HepG2 (cell line): ENCODE results near the gene GPD1. TPM values are rescaled to one million over a fixed set of nuclear protein-coding genes. Genes with fewer than 3 reads are reported as not detected.
A peak's percentile ranks its signal among the peaks of the same experiment; 100 is the strongest.

Experiments used
- ARNT2 ChIP-seq: sonication (generic); formaldehyde crosslinking; IDR thresholded peaks from 2 replicates; pipeline ENCODE4 v1.8.0; 2022; ENCODE audit warnings: mild to moderate bottlenecking, low read depth, missing genetic modification reagents, moderate library complexity
- ASH2L ChIP-seq: fragments of 300-600, 200-600 bp; sonication (generic); IDR thresholded peaks from 2 replicates; pipeline ENCODE4 v1.7.0; 2017; ENCODE audit warnings: low read depth, mild to moderate bottlenecking, moderate library complexity, mixed read lengths, low read length; ENCODE audit not compliant: insufficient read length
- BHLHE40 ChIP-seq: IDR thresholded peaks from 2 replicates; pipeline ENCODE4 v1.6.1; 2011; ENCODE audit warnings: low read length, improper control_type of control experiment
- CCAR2 ChIP-seq: fragments of 200-400 bp; formaldehyde crosslinking; optimal IDR thresholded peaks from 2 replicates; pipeline ENCODE3; 2018; ENCODE audit warnings: low read depth, mild to moderate bottlenecking, low read length, moderate library complexity
- FOXM1 ChIP-seq: sonication (generic); formaldehyde crosslinking; IDR thresholded peaks from 2 replicates; pipeline ENCODE4 v1.5.0; 2020; ENCODE audit warnings: missing genetic modification reagents
- GABPA ChIP-seq, 2 experiments: IDR thresholded peaks; 2 replicates each; pipeline ENCODE4 v1.6.1; 2011 to 2016; ENCODE audit warnings: low read depth in 2 of 2, low read length in 1 of 2, missing biosample characterization in 1 of 2, missing genetic modification characterization in 1 of 2
- HES4 ChIP-seq: sonication (generic); formaldehyde crosslinking; IDR thresholded peaks from 2 replicates; pipeline ENCODE4 v1.9.0; 2021; ENCODE audit warnings: mild to moderate bottlenecking, missing genetic modification reagents, borderline replicate concordance
- KDM4B ChIP-seq: sonication (generic); formaldehyde crosslinking; IDR thresholded peaks from 2 replicates; pipeline ENCODE4 v1.4.0; 2020; ENCODE audit warnings: missing genetic modification reagents
- MATR3 ChIP-seq: sonication (generic); formaldehyde crosslinking; IDR thresholded peaks from 2 replicates; pipeline ENCODE4 v1.4.0; 2020; ENCODE audit warnings: missing genetic modification reagents
- NAIF1 ChIP-seq: sonication (generic); formaldehyde crosslinking; IDR thresholded peaks from 2 replicates; pipeline ENCODE4 v1.5.0; 2020; ENCODE audit warnings: mild to moderate bottlenecking, missing genetic modification reagents, borderline replicate concordance
- NFRKB ChIP-seq: fragments of 450-650 bp; IDR thresholded peaks from 2 replicates; pipeline ENCODE4 v1.6.1; 2017
- PAX8 ChIP-seq: sonication (generic); formaldehyde crosslinking; IDR thresholded peaks from 2 replicates; pipeline ENCODE4 v1.8.0; 2022; ENCODE audit warnings: mild to moderate bottlenecking, missing genetic modification reagents, borderline replicate concordance
- RBM39 ChIP-seq: fragments of 200-400 bp; formaldehyde crosslinking; IDR thresholded peaks from one replicate; pipeline ENCODE4 v1.6.1; 2018; ENCODE audit warnings: antibody characterized with exemption, mild to moderate bottlenecking, low read depth, low read length; ENCODE audit not compliant: poor library complexity, severe bottlenecking
- SAFB2 ChIP-seq: sonication (generic); formaldehyde crosslinking; IDR thresholded peaks from 2 replicates; pipeline ENCODE4 v1.5.1; 2020; ENCODE audit warnings: missing genetic modification reagents, low read depth, mild to moderate bottlenecking, borderline replicate concordance
- SMAD9 ChIP-seq: sonication (generic); formaldehyde crosslinking; IDR thresholded peaks from 2 replicates; pipeline ENCODE4 v1.5.1; 2020; ENCODE audit warnings: mild to moderate bottlenecking, missing genetic modification reagents
- SP4 ChIP-seq: sonication (generic); formaldehyde crosslinking; IDR thresholded peaks from 2 replicates; pipeline ENCODE4 v1.8.1; 2023; ENCODE audit warnings: mild to moderate bottlenecking, missing genetic modification reagents
- TAF15 ChIP-seq: fragments of 200-400 bp; formaldehyde crosslinking; IDR thresholded peaks from one replicate; pipeline ENCODE4 v1.6.1; 2018; ENCODE audit warnings: mild to moderate bottlenecking, low read depth, low read length; ENCODE audit not compliant: poor library complexity, severe bottlenecking
- TOPORS ChIP-seq: sonication (generic); formaldehyde crosslinking; IDR thresholded peaks from 2 replicates; pipeline ENCODE4 v1.8.0; 2023; ENCODE audit warnings: mild to moderate bottlenecking, missing genetic modification reagents
- ZC3H4 ChIP-seq: sonication (generic); formaldehyde crosslinking; IDR thresholded peaks from 2 replicates; pipeline ENCODE4 v1.4.0; 2020; ENCODE audit warnings: missing genetic modification reagents, borderline replicate concordance
- ZFP37 ChIP-seq: sonication (generic); formaldehyde crosslinking; IDR thresholded peaks from 2 replicates; pipeline ENCODE4 v1.4.0; 2020; ENCODE audit warnings: missing genetic modification reagents, borderline replicate concordance
- ZNF138 ChIP-seq: sonication (generic); formaldehyde crosslinking; IDR thresholded peaks from 2 replicates; pipeline ENCODE4 v1.5.0; 2020; ENCODE audit warnings: mild to moderate bottlenecking, low read depth, missing genetic modification reagents
- ZNF615 ChIP-seq: sonication (generic); formaldehyde crosslinking; IDR thresholded peaks from 2 replicates; pipeline ENCODE4 v1.5.0; 2020; ENCODE audit warnings: mild to moderate bottlenecking, missing genetic modification reagents, borderline replicate concordance
- ZNF781 ChIP-seq: sonication (generic); formaldehyde crosslinking; IDR thresholded peaks from 2 replicates; pipeline ENCODE4 v1.5.1; 2020; ENCODE audit warnings: borderline replicate concordance, mild to moderate bottlenecking, missing genetic modification reagents; ENCODE audit errors: not compliant biosample characterization
- polyA plus RNA-seq, 8 experiments: library from polyadenylated mRNA; depleted of rRNA in 3 of 8; stranded (reverse) in 7 of 8; unstranded in 1 of 8; fragments of >200 nt; fragmentation: Illumina TruSeq in 4 of 8; extraction: Trizol in 4 of 8; gene quantifications; 2 replicates each; pipeline versions ENCODE4 v1.2.1 to v1.2.3, GENCODE V29; 2011 to 2016; ENCODE audit warnings: low read depth in 4 of 8, missing spikeins in 1 of 8, mixed read lengths in 1 of 8; ENCODE audit not compliant: insufficient read depth in 1 of 8
- total RNA-seq, 5 experiments: library from RNA; depleted of rRNA; stranded (reverse); fragments of >200 nt; fragmentation: Illumina TruSeq; extraction: Trizol; gene quantifications; 2 replicates each; pipeline ENCODE4 v1.2.3, GENCODE V29; 2016; ENCODE audit warnings: low read depth in 1 of 5
- TF ChIP-seq, protein P1 (sequence below): sonication (generic); formaldehyde crosslinking; IDR thresholded peaks from 2 replicates; pipeline ENCODE4 v1.4.0; 2020; ENCODE audit warnings: mild to moderate bottlenecking, missing genetic modification reagents, borderline replicate concordance
- TF ChIP-seq, protein P2 (sequence below): sonication (generic); formaldehyde crosslinking; IDR thresholded peaks from 2 replicates; pipeline ENCODE4 v1.8.0; 2022; ENCODE audit warnings: mild to moderate bottlenecking, missing genetic modification reagents, borderline replicate concordance
- TF ChIP-seq, protein P3 (sequence below): sonication (generic); formaldehyde crosslinking; IDR thresholded peaks from 2 replicates; pipeline ENCODE4 v1.5.1; 2020; ENCODE audit warnings: missing genetic modification reagents, mild to moderate bottlenecking, borderline replicate concordance
- TF ChIP-seq, protein P4 (sequence below): sonication (generic); formaldehyde crosslinking; conservative IDR thresholded peaks from 2 replicates; pipeline ENCODE4 v1.5.0; 2020; ENCODE audit warnings: missing genetic modification reagents

GPD1 gene
- total and polyA plus RNA-seq, 2 of the 13 experiments (the other 11 are each of a cell fraction or from before 2014, with no cell fraction given), result 3.7 to 30.6 TPM

DNA sequence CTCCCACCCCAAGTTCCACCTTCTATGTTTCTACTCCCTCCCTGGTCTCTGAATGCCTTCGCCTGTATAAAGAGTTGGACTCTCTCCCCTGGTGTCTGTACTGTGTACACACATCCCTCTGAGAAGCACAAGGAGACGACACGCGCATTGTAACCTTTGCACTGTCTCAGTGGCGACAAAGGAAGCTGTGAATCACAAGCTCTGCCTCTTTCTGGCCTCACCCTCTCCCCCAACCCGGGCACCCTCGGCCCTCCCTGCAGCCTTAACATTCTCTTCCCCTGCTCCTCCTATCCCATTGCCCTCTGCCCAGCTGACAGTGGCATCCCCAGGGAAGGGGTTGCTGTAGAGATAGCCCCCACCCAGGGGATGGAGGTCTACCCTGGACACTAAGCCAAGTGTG is 21.2 kb upstream of the GPD1 start (continued):
- TF ChIP-seq, protein P1, sequence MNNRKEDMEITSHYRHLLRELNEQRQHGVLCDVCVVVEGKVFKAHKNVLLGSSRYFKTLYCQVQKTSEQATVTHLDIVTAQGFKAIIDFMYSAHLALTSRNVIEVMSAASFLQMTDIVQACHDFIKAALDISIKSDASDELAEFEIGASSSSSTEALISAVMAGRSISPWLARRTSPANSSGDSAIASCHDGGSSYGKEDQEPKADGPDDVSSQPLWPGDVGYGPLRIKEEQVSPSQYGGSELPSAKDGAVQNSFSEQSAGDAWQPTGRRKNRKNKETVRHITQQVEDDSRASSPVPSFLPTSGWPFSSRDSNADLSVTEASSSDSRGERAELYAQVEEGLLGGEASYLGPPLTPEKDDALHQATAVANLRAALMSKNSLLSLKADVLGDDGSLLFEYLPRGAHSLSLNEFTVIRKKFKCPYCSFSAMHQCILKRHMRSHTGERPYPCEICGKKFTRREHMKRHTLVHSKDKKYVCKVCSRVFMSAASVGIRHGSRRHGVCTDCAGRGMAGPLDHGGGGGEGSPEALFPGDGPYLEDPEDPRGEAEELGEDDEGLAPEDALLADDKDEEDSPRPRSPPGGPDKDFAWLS (CRISPR knock-in tag), result no peak
- TF ChIP-seq NAIF1 (CRISPR knock-in tag), result no peak
- TF ChIP-seq ZC3H4 (CRISPR knock-in tag), result no peak
- no peak for TF ChIP-seq MATR3
- peak; percentile 51 for TF ChIP-seq ASH2L
- no peak for TF ChIP-seq ARNT2 (CRISPR knock-in tag)
- no peak for TF ChIP-seq ZNF615
- TF ChIP-seq, protein P2, sequence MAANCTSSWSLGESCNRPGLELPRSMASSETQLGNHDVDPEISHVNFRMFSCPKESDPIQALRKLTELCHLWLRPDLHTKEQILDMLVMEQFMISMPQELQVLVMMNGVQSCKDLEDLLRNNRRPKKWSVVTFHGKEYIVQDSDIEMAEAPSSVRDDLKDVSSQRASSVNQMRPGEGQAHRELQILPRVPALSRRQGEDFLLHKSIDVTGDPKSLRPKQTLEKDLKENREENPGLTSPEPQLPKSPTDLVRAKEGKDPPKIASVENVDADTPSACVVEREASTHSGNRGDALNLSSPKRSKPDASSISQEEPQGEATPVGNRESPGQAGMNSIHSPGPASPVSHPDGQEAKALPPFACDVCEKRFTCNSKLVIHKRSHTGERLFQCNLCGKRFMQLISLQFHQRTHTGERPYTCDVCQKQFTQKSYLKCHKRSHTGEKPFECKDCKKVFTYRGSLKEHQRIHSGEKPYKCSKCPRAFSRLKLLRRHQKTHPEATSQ (CRISPR knock-in tag), result no peak
- TF ChIP-seq TOPORS (CRISPR knock-in tag), result no peak
- no peak for TF ChIP-seq GABPA (IDR thresholded peaks at IDR 0.05; ENCODE audit: low read depth, low read length)
- TF ChIP-seq GABPA (CRISPR knock-in tag; IDR thresholded peaks at IDR 0.05; ENCODE audit: low read depth), result peak; percentile 53; the same call in 1 of the 2 replicates
- TF ChIP-seq HES4 (CRISPR knock-in tag), result no peak
- no peak for TF ChIP-seq SP4 (CRISPR knock-in tag)
- no peak for TF ChIP-seq ZNF781 (CRISPR knock-in tag)
- TF ChIP-seq BHLHE40, result no peak
- TF ChIP-seq FOXM1 (CRISPR knock-in tag), result no peak
- TF ChIP-seq, protein P3, sequence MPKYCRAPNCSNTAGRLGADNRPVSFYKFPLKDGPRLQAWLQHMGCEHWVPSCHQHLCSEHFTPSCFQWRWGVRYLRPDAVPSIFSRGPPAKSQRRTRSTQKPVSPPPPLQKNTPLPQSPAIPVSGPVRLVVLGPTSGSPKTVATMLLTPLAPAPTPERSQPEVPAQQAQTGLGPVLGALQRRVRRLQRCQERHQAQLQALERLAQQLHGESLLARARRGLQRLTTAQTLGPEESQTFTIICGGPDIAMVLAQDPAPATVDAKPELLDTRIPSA (CRISPR knock-in tag), result no peak
- TF ChIP-seq PAX8 (CRISPR knock-in tag), result no peak
- no peak for TF ChIP-seq TAF15
- no peak for TF ChIP-seq KDM4B (CRISPR knock-in tag)
- TF ChIP-seq, protein P4, sequence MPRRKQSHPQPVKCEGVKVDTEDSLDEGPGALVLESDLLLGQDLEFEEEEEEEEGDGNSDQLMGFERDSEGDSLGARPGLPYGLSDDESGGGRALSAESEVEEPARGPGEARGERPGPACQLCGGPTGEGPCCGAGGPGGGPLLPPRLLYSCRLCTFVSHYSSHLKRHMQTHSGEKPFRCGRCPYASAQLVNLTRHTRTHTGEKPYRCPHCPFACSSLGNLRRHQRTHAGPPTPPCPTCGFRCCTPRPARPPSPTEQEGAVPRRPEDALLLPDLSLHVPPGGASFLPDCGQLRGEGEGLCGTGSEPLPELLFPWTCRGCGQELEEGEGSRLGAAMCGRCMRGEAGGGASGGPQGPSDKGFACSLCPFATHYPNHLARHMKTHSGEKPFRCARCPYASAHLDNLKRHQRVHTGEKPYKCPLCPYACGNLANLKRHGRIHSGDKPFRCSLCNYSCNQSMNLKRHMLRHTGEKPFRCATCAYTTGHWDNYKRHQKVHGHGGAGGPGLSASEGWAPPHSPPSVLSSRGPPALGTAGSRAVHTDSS (CRISPR knock-in tag), result no peak
- no peak for TF ChIP-seq RBM39
- no peak for TF ChIP-seq CCAR2
- no peak for TF ChIP-seq ZNF138
- no peak for TF ChIP-seq SAFB2 (CRISPR knock-in tag)
- no peak for TF ChIP-seq NFRKB
- TF ChIP-seq SMAD9 (CRISPR knock-in tag), result no peak
- no peak for TF ChIP-seq ZFP37 (CRISPR knock-in tag)
